Loucy (cell line): ENCODE measurements around the gene SGF29.

Experiments
- CTCF ChIP-seq: fragments of 200-600 bp; sonication (generic); conservative IDR thresholded peaks from 2 replicates; pipeline ENCODE4 v1.5.1; 2014; ENCODE audit warnings: mild to moderate bottlenecking, antibody characterized with exemption, low read length
- EZH2phosphoT487 ChIP-seq: fragments of 200-600 bp; IDR thresholded peaks from 2 replicates; pipeline ENCODE4 v1.6.1; 2018; ENCODE audit warnings: antibody characterized with exemption, mild to moderate bottlenecking, moderate library complexity, borderline replicate concordance

- TF ChIP-seq CTCF (no peak), EZH2phosphoT487 (no peak)
These were observed 15.3 kb downstream of the SGF29 start for GRCh38 chr16:28569021-28569420.
